ENCODE data around the gene POP4. TPM values are rescaled to one million over a fixed set of nuclear protein-coding genes. Genes with fewer than 3 reads are reported as not detected.

POP4 gene
- total RNA-seq, 4 donors from 2014 or later, result 43.7 to 57.2 (median 51.2) TPM

GRCh38 chr19:29639086-29639485 is 33.0 kb downstream of the POP4 start:
- WGBS, 2 donors, result 93 to 96% methylated on average over 8 of the region's 8 CpGs
- H3K27ac ChIP-seq, result no peak overlapping the region

GRCh38 chr19:29640231-29640630 is 34.1 kb downstream of the POP4 start:
- Histone ChIP-seq H3K27ac (no peak overlapping the region), H3K27me3 (no peaks in the 10 kb centered on the region), H3K9me3 (no peaks in the 10 kb centered on the region), H3K36me3 (no peaks in the 10 kb centered on the region), H3K4me1 (peaks cover 0 to 8% (median 1%) of the 10 kb centered on the region in 4 donors), H3K4me3 (no peak overlapping the region)
- no peak for DNase-seq (ENCODE audit: low spot score in 2 of 2)
- TF ChIP-seq, protein P1, sequence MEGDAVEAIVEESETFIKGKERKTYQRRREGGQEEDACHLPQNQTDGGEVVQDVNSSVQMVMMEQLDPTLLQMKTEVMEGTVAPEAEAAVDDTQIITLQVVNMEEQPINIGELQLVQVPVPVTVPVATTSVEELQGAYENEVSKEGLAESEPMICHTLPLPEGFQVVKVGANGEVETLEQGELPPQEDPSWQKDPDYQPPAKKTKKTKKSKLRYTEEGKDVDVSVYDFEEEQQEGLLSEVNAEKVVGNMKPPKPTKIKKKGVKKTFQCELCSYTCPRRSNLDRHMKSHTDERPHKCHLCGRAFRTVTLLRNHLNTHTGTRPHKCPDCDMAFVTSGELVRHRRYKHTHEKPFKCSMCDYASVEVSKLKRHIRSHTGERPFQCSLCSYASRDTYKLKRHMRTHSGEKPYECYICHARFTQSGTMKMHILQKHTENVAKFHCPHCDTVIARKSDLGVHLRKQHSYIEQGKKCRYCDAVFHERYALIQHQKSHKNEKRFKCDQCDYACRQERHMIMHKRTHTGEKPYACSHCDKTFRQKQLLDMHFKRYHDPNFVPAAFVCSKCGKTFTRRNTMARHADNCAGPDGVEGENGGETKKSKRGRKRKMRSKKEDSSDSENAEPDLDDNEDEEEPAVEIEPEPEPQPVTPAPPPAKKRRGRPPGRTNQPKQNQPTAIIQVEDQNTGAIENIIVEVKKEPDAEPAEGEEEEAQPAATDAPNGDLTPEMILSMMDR (IDR thresholded peaks at IDR 0.05), result no peak
- no peak for TF ChIP-seq POLR2A (IDR thresholded peaks at IDR 0.05)
- TF ChIP-seq EP300 (IDR thresholded peaks at IDR 0.05), result no peak
- 92 to 93% methylated on average over 12 of the region's 12 CpGs for WGBS, 2 donors

More at GRCh38 chr19:29639086-29639485, 33.0 kb downstream of the POP4 start:
- H3K4me1 ChIP-seq, result peaks cover 0 to 5% (median 0%) of the 10 kb centered on the region in 4 donors
- H3K27me3 ChIP-seq, result no peaks in the 10 kb centered on the region
- no peak for DNase-seq (ENCODE audit: low spot score in 2 of 2)
- H3K9me3 ChIP-seq, result peaks cover 0 to 1% (median 0%) of the 10 kb centered on the region in 4 donors
- no peak for TF ChIP-seq EP300 (IDR thresholded peaks at IDR 0.05)
- no peak for TF ChIP-seq POLR2A (IDR thresholded peaks at IDR 0.05)
- TF ChIP-seq, protein P1 (IDR thresholded peaks at IDR 0.05), result no peak
- H3K36me3 ChIP-seq, result no peaks in the 10 kb centered on the region
- H3K4me3 ChIP-seq, result no peak overlapping the region

- H3K4me1 ChIP-seq, result peaks cover 0 to 19% (median 10%) of the 10 kb centered on the region in 4 donors
- no peak overlapping the region for H3K4me3 ChIP-seq
- DNase-seq (ENCODE audit: low spot score in 2 of 2), result no peak
- H3K36me3 ChIP-seq, result no peaks in the 10 kb centered on the region
- 64 to 73% methylated on average over 2 of the region's 2 CpGs for WGBS, 2 donors
- no peak overlapping the region for H3K27ac ChIP-seq
- TF ChIP-seq, protein P1 (IDR thresholded peaks at IDR 0.05), result no peak
- TF ChIP-seq POLR2A (IDR thresholded peaks at IDR 0.05) (no peak), EP300 (IDR thresholded peaks at IDR 0.05) (no peak)
- no peaks in the 10 kb centered on the region for H3K9me3 ChIP-seq
- H3K27me3 ChIP-seq, result no peaks in the 10 kb centered on the region
Observed at GRCh38 chr19:29641597-29641996, 35.5 kb downstream of the POP4 start.

DNA sequence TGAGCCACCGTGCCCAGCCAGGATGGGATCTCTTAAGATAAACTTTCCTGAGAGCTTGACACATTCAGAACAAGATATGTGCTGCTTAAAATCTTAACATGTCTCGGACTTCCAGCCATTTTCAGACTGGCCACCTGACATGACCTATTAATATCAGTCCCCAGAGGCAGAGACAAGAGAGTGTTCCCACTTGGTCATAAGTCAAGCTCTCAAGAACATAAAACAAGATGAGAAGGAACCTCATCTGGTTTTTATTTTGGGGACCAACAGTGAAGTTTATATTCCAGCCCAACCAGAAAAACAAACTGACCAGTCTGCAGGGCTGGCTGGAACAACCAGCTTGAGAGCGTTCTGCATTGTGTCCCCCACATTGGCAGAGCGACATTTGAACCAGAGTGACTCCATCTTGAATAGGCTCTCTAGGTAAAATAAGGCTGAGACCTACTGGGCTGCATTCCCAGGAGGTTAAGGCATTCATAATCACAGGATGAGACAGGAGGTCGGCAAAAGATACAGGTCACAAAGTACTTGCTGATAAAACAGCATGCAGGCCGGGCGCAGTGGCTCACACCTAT is 37.4 kb downstream of the POP4 start:
- H3K27me3 ChIP-seq, result no peaks in the 10 kb centered on the region
- DNase-seq (ENCODE audit: low spot score in 2 of 2), result no peak
- H3K9me3 ChIP-seq, result no peaks in the 10 kb centered on the region
- H3K27ac ChIP-seq, result no peak overlapping the region
- WGBS, 2 donors, result 84 to 86% methylated on average over 7 of the region's 7 CpGs
- peaks cover 0 to 15% (median 10%) of the 10 kb centered on the region in 4 donors for H3K4me1 ChIP-seq
- TF ChIP-seq, protein P1 (IDR thresholded peaks at IDR 0.05), result no peak
- no peak for TF ChIP-seq EP300 (IDR thresholded peaks at IDR 0.05)
- TF ChIP-seq POLR2A (IDR thresholded peaks at IDR 0.05), result no peak
- no peaks in the 10 kb centered on the region for H3K36me3 ChIP-seq
- no peak overlapping the region for H3K4me3 ChIP-seq

- Histone ChIP-seq H3K27ac (no peak overlapping the region), H3K4me1 (peaks cover 0 to 15% (median 10%) of the 10 kb centered on the region in 4 donors), H3K27me3 (no peaks in the 10 kb centered on the region), H3K36me3 (no peaks in the 10 kb centered on the region), H3K9me3 (no peaks in the 10 kb centered on the region), H3K4me3 (no peak overlapping the region)
- 84 to 86% methylated on average over 6 of the region's 6 CpGs for WGBS, 2 donors
- TF ChIP-seq EP300 (IDR thresholded peaks at IDR 0.05) (no peak), POLR2A (IDR thresholded peaks at IDR 0.05) (no peak)
- TF ChIP-seq, protein P1 (IDR thresholded peaks at IDR 0.05), result no peak
- DNase-seq (ENCODE audit: low spot score in 2 of 2), result no peak
Observed at GRCh38 chr19:29644210-29644609, 38.1 kb downstream of the POP4 start.
